ENCODE data around the gene FKBP5. TPM values are rescaled to one million over a fixed set of nuclear protein-coding genes. Genes with fewer than 3 reads are reported as not detected.
"Not testable (repeated sequence)": the region's sequence is repeated elsewhere in the genome, so short reads cannot be mapped to it uniquely, and the experiment has no call there.

Gene FKBP5
- total RNA-seq, 1 donor from 2014 or later, result 6.8 TPM

DNA sequence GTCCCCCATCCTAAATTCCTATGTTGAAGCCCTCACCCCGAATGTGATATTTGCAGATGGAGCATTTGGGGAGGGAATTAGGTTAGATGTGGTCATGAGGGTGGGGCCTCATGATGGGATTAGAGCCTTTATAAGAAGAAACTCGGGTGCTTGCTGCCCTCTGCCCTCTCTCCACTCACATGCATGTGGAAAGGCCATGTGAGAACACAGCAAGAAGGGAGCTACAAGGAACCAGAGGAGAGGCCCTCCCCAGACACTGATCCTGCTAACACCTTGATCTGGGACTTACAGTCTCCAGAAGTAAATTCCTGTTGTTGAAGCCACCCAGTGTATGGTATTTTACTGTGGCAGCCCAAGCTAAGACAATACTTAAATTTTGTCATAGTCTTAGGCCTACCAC is 106.4 kb downstream of the FKBP5 start:
- H3K36me3 ChIP-seq (ENCODE audit: control insufficient read depth in 3 of 3, insufficient read depth in 3 of 3, low read length in 3 of 3), result peaks cover 0 to 33% (median 0%) of the 10 kb centered on the region in 3 donors
- no peak overlapping the region for H3K27ac ChIP-seq (ENCODE audit: low read depth, low read length)

GRCh38 chr6:35581633-35582032 is 107.1 kb downstream of the FKBP5 start:
- Histone ChIP-seq H3K4me1 (ENCODE audit: control insufficient read depth in 3 of 3, insufficient read depth in 3 of 3, low read length in 3 of 3) (peaks cover 0 to 23% (median 12%) of the 10 kb centered on the region in 3 donors), H3K27ac (ENCODE audit: low read depth, low read length) (no peak overlapping the region), H3K4me3 (ENCODE audit: low read length in 3 of 3) (no peak overlapping the region), H3K36me3 (ENCODE audit: control insufficient read depth in 3 of 3, insufficient read depth in 3 of 3, low read length in 3 of 3) (peaks cover 4 to 32% (median 5%) of the 10 kb centered on the region in 3 donors), H3K9me3 (ENCODE audit: control insufficient read depth in 3 of 3, low read length in 3 of 3) (no peaks in the 10 kb centered on the region), H3K9ac (ENCODE audit: low read depth in 1 of 3, low read length in 3 of 3) (peak overlapping the region in 1 of 3 donors; percentile 10), H3K27me3 (ENCODE audit: control insufficient read depth in 3 of 3, insufficient read depth in 3 of 3, low read length in 3 of 3) (no peaks in the 10 kb centered on the region)

More for the DNA sequence above, 106.4 kb downstream of the FKBP5 start:
- Histone ChIP-seq H3K4me1 (ENCODE audit: control insufficient read depth in 3 of 3, insufficient read depth in 3 of 3, low read length in 3 of 3) (peaks cover 2 to 28% (median 12%) of the 10 kb centered on the region in 3 donors), H3K9ac (ENCODE audit: low read depth in 1 of 3, low read length in 3 of 3) (peak overlapping the region in 1 of 3 donors; percentile 10), H3K4me3 (ENCODE audit: low read length in 3 of 3) (no peak overlapping the region), H3K27me3 (ENCODE audit: control insufficient read depth in 3 of 3, insufficient read depth in 3 of 3, low read length in 3 of 3) (no peaks in the 10 kb centered on the region), H3K9me3 (ENCODE audit: control insufficient read depth in 3 of 3, low read length in 3 of 3) (no peaks in the 10 kb centered on the region)

DNA sequence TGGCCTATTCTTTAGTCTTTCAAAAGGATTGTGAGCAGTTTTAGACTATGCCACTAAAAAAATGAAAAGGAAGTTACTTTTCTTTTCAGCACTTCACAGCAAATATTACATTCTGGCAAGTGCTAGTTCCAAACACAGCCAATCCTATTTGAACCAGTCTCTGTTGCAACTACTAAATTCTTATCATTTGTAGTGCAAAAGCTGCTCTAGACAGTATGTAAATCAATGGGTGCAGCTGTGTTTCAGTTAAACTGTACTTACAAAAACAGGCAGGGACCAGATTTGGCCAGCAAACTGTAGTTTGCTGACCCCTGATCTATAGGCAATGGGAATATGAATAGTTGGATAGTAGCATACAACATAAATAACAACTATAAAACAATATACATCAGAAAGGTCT is 107.9 kb downstream of the FKBP5 start:
- H3K4me1 ChIP-seq (ENCODE audit: control insufficient read depth in 3 of 3, insufficient read depth in 3 of 3, low read length in 3 of 3), result peaks cover 0 to 20% (median 12%) of the 10 kb centered on the region in 3 donors
- no peak overlapping the region for H3K27ac ChIP-seq (ENCODE audit: low read depth, low read length)
- H3K4me3 ChIP-seq (ENCODE audit: low read length in 3 of 3), result no peak overlapping the region
- H3K27me3 ChIP-seq (ENCODE audit: control insufficient read depth in 3 of 3, insufficient read depth in 3 of 3, low read length in 3 of 3), result no peaks in the 10 kb centered on the region
- H3K9me3 ChIP-seq (ENCODE audit: control insufficient read depth in 3 of 3, low read length in 3 of 3), result no peaks in the 10 kb centered on the region
- H3K36me3 ChIP-seq (ENCODE audit: control insufficient read depth in 3 of 3, insufficient read depth in 3 of 3, low read length in 3 of 3), result peaks cover 10 to 33% (median 11%) of the 10 kb centered on the region in 3 donors
- H3K9ac ChIP-seq (ENCODE audit: low read depth in 1 of 3, low read length in 3 of 3), result no peak overlapping the region

- peaks cover 21 to 50% (median 33%) of the 10 kb centered on the region in 3 donors for H3K36me3 ChIP-seq (ENCODE audit: control insufficient read depth in 3 of 3, insufficient read depth in 3 of 3, low read length in 3 of 3)
Observed at GRCh38 chr6:35576682-35577081, 112.0 kb downstream of the FKBP5 start.

GRCh38 chr6:35573495-35574110 is 115.1 kb downstream of the FKBP5 start:
- no peak overlapping the region for H3K27ac ChIP-seq (ENCODE audit: low read depth, low read length)
- H3K27me3 ChIP-seq (ENCODE audit: control insufficient read depth in 3 of 3, insufficient read depth in 3 of 3, low read length in 3 of 3), result no peaks in the 10 kb centered on the region
- peaks cover 21 to 41% (median 33%) of the 10 kb centered on the region in 3 donors for H3K36me3 ChIP-seq (ENCODE audit: control insufficient read depth in 3 of 3, insufficient read depth in 3 of 3, low read length in 3 of 3)
- peaks cover 0 to 11% (median 3%) of the 10 kb centered on the region in 3 donors for H3K4me1 ChIP-seq (ENCODE audit: control insufficient read depth in 3 of 3, insufficient read depth in 3 of 3, low read length in 3 of 3)
- H3K9ac ChIP-seq (ENCODE audit: low read depth in 1 of 3, low read length in 3 of 3), result no peak overlapping the region
- no peak overlapping the region for H3K4me3 ChIP-seq (ENCODE audit: low read length in 3 of 3)
- H3K9me3 ChIP-seq (ENCODE audit: control insufficient read depth in 3 of 3, low read length in 3 of 3), result no peaks in the 10 kb centered on the region

More at GRCh38 chr6:35576682-35577081, 112.0 kb downstream of the FKBP5 start:
- Histone ChIP-seq H3K27me3 (ENCODE audit: control insufficient read depth in 3 of 3, insufficient read depth in 3 of 3, low read length in 3 of 3) (no peaks in the 10 kb centered on the region), H3K9me3 (ENCODE audit: control insufficient read depth in 3 of 3, low read length in 3 of 3) (no peaks in the 10 kb centered on the region), H3K9ac (ENCODE audit: low read depth in 1 of 3, low read length in 3 of 3) (no peak overlapping the region), H3K4me3 (ENCODE audit: low read length in 3 of 3) (no peak overlapping the region), H3K27ac (ENCODE audit: low read depth, low read length) (no peak overlapping the region), H3K4me1 (ENCODE audit: control insufficient read depth in 3 of 3, insufficient read depth in 3 of 3, low read length in 3 of 3) (peaks cover 0 to 10% (median 2%) of the 10 kb centered on the region in 3 donors)

- Histone ChIP-seq H3K27ac (ENCODE audit: low read depth, low read length) (peak overlapping the region; percentile 34), H3K36me3 (ENCODE audit: control insufficient read depth in 3 of 3, insufficient read depth in 3 of 3, low read length in 3 of 3) (peaks cover 12 to 25% (median 23%) of the 10 kb centered on the region in 3 donors)
Observed at GRCh38 chr6:35570885-35571330, 117.8 kb downstream of the FKBP5 start.

GRCh38 chr6:35569011-35569461 is 119.7 kb downstream of the FKBP5 start:
- Histone ChIP-seq H3K4me1 (ENCODE audit: control insufficient read depth in 3 of 3, insufficient read depth in 3 of 3, low read length in 3 of 3) (peaks cover 0 to 11% (median 3%) of the 10 kb centered on the region in 3 donors), H3K27ac (ENCODE audit: low read depth, low read length) (no peak overlapping the region), H3K9ac (ENCODE audit: low read depth in 1 of 3, low read length in 3 of 3) (no peak overlapping the region), H3K4me3 (ENCODE audit: low read length in 3 of 3) (no peak overlapping the region), H3K36me3 (ENCODE audit: control insufficient read depth in 3 of 3, insufficient read depth in 3 of 3, low read length in 3 of 3) (peaks cover 0 to 10% (median 7%) of the 10 kb centered on the region in 3 donors), H3K9me3 (ENCODE audit: control insufficient read depth in 3 of 3, low read length in 3 of 3) (no peaks in the 10 kb centered on the region), H3K27me3 (ENCODE audit: control insufficient read depth in 3 of 3, insufficient read depth in 3 of 3, low read length in 3 of 3) (no peaks in the 10 kb centered on the region)

More at GRCh38 chr6:35570885-35571330, 117.8 kb downstream of the FKBP5 start:
- not testable (repeated sequence) for H3K9me3 ChIP-seq (ENCODE audit: control insufficient read depth in 3 of 3, low read length in 3 of 3); H3K4me3 ChIP-seq (ENCODE audit: low read length in 3 of 3); H3K27me3 ChIP-seq (ENCODE audit: control insufficient read depth in 3 of 3, insufficient read depth in 3 of 3, low read length in 3 of 3); H3K9ac ChIP-seq (ENCODE audit: low read depth in 1 of 3, low read length in 3 of 3)
- H3K4me1 ChIP-seq (ENCODE audit: control insufficient read depth in 3 of 3, insufficient read depth in 3 of 3, low read length in 3 of 3), result peaks cover 0 to 11% (median 3%) of the 10 kb centered on the region in 3 donors

DNA sequence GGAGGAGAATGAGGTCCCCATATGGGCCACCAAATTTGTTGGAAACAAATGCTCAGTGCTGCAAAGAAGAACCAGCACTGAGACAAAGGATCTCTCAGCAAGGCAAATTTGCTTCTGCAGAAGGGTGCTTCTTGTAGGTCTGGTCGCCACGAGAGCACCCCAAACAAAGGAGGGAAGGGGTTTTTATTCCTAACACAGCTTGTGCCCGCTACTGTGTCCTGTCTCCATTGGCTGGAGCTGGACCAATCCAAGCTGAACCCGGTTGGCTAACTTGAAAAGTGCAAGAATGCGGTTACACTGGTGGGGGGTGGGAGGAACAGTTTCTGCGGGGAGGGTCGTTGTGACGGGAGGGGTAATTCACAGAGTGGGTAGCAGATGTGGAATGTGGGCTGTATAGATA is 121.9 kb downstream of the FKBP5 start:
- H3K9ac ChIP-seq (ENCODE audit: low read depth in 1 of 3, low read length in 3 of 3), result no peak overlapping the region
- no peak overlapping the region for H3K4me3 ChIP-seq (ENCODE audit: low read length in 3 of 3)
- H3K4me1 ChIP-seq (ENCODE audit: control insufficient read depth in 3 of 3, insufficient read depth in 3 of 3, low read length in 3 of 3), result peaks cover 0 to 3% (median 3%) of the 10 kb centered on the region in 3 donors
- H3K27me3 ChIP-seq (ENCODE audit: control insufficient read depth in 3 of 3, insufficient read depth in 3 of 3, low read length in 3 of 3), result no peaks in the 10 kb centered on the region
- H3K27ac ChIP-seq (ENCODE audit: low read depth, low read length), result no peak overlapping the region
- no peaks in the 10 kb centered on the region for H3K9me3 ChIP-seq (ENCODE audit: control insufficient read depth in 3 of 3, low read length in 3 of 3)
- H3K36me3 ChIP-seq (ENCODE audit: control insufficient read depth in 3 of 3, insufficient read depth in 3 of 3, low read length in 3 of 3), result no peaks in the 10 kb centered on the region

DNA sequence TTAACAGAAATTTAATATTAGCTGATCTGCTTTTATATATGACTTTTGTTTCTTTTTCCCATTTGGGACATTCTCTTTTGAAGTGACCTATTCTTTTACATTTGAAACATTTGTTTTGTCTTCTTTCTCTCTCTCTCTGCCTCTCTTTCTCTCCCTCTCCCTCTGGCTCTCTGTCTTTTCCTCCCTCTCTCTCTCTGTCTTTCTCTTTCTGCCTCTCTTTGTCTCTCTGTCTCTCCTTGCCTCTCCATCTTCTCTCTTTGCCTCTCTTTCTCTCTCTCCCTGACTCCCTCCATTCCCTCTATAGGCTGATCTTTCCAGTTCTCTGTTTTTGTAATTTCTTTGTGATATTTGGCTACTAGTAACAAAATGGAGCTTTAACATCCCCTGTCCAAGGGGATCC is 124.0 kb downstream of the FKBP5 start:
- Histone ChIP-seq H3K9me3 (ENCODE audit: control insufficient read depth in 3 of 3, low read length in 3 of 3) (no peaks in the 10 kb centered on the region), H3K9ac (ENCODE audit: low read depth in 1 of 3, low read length in 3 of 3) (no peak overlapping the region), H3K36me3 (ENCODE audit: control insufficient read depth in 3 of 3, insufficient read depth in 3 of 3, low read length in 3 of 3) (no peaks in the 10 kb centered on the region), H3K4me1 (ENCODE audit: control insufficient read depth in 3 of 3, insufficient read depth in 3 of 3, low read length in 3 of 3) (peaks cover 0 to 3% (median 0%) of the 10 kb centered on the region in 3 donors), H3K27me3 (ENCODE audit: control insufficient read depth in 3 of 3, insufficient read depth in 3 of 3, low read length in 3 of 3) (no peaks in the 10 kb centered on the region), H3K27ac (ENCODE audit: low read depth, low read length) (no peak overlapping the region), H3K4me3 (ENCODE audit: low read length in 3 of 3) (no peak overlapping the region)

DNA sequence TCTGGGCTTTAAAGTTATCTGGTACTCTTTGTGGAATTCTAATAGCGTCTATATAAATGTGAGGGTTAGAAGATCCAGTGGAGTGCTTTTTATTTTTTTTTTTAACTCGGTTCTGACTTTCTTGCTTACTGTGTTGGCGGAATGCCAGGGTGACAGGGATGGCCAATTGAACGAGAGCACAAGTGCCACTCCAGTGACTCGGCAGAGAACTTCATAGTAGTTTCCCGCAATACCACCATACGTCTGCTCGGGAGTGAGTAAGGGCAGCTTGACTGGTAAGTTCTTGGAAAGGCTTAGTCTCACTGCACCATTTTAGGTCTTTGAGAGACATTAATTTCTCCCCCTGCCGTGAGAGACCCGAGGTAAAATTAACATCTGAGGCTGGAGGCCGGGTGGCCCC is 126.7 kb downstream of the FKBP5 start:
- no peaks in the 10 kb centered on the region for H3K4me1 ChIP-seq (ENCODE audit: control insufficient read depth in 3 of 3, insufficient read depth in 3 of 3, low read length in 3 of 3)
- peaks cover 0 to 2% (median 0%) of the 10 kb centered on the region in 3 donors for H3K27me3 ChIP-seq (ENCODE audit: control insufficient read depth in 3 of 3, insufficient read depth in 3 of 3, low read length in 3 of 3)
- no peaks in the 10 kb centered on the region for H3K36me3 ChIP-seq (ENCODE audit: control insufficient read depth in 3 of 3, insufficient read depth in 3 of 3, low read length in 3 of 3)
- H3K4me3 ChIP-seq (ENCODE audit: low read length in 3 of 3), result no peak overlapping the region
- no peaks in the 10 kb centered on the region for H3K9me3 ChIP-seq (ENCODE audit: control insufficient read depth in 3 of 3, low read length in 3 of 3)
- no peak overlapping the region for H3K27ac ChIP-seq (ENCODE audit: low read depth, low read length)
- H3K9ac ChIP-seq (ENCODE audit: low read depth in 1 of 3, low read length in 3 of 3), result no peak overlapping the region

Measured in skeletal muscle tissue (tissue), 4 donors.